HL-60 (cell line): ENCODE data around the gene CPT2.

Source experiments
- GABPA ChIP-seq: IDR thresholded peaks from 2 replicates; pipeline ENCODE4 v1.6.1; 2012; ENCODE audit warnings: low read depth
- POLR2AphosphoS5 ChIP-seq: IDR thresholded peaks from 2 replicates; pipeline ENCODE4 v1.6.1; 2012; ENCODE audit warnings: low read depth
- TF ChIP-seq, protein P1 (sequence below): IDR thresholded peaks from one replicate; pipeline ENCODE4 v1.5.1; 2011; ENCODE audit warnings: low read length, control low read depth, inconsistent platforms; ENCODE audit not compliant: insufficient read depth
- TF ChIP-seq, protein P2 (sequence below): IDR thresholded peaks from 2 replicates; pipeline ENCODE4 v1.6.1; 2012; ENCODE audit warnings: low read depth; ENCODE audit not compliant: insufficient replicate concordance

DNA sequence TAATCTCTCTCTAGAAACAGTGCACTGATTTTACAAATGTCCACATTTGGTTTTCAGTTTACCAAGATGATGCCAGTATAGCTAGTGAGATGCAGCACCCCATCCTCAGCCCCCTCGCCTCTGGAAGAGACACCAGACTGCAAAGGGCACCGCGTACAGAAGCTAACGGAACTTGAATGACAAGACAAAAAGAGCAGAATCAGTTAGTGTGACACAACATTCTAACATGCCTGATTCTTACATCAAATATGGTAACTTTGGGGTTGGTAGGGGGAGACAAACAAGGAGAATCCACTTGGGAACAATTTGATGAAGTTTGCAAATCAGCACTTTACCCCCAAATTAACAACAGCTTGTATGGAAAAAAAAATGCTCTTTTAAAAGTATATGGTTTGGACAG, 45.8 kb downstream of the CPT2 start:
- TF ChIP-seq, protein P1, sequence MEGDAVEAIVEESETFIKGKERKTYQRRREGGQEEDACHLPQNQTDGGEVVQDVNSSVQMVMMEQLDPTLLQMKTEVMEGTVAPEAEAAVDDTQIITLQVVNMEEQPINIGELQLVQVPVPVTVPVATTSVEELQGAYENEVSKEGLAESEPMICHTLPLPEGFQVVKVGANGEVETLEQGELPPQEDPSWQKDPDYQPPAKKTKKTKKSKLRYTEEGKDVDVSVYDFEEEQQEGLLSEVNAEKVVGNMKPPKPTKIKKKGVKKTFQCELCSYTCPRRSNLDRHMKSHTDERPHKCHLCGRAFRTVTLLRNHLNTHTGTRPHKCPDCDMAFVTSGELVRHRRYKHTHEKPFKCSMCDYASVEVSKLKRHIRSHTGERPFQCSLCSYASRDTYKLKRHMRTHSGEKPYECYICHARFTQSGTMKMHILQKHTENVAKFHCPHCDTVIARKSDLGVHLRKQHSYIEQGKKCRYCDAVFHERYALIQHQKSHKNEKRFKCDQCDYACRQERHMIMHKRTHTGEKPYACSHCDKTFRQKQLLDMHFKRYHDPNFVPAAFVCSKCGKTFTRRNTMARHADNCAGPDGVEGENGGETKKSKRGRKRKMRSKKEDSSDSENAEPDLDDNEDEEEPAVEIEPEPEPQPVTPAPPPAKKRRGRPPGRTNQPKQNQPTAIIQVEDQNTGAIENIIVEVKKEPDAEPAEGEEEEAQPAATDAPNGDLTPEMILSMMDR: no peak
- TF ChIP-seq, protein P2, sequence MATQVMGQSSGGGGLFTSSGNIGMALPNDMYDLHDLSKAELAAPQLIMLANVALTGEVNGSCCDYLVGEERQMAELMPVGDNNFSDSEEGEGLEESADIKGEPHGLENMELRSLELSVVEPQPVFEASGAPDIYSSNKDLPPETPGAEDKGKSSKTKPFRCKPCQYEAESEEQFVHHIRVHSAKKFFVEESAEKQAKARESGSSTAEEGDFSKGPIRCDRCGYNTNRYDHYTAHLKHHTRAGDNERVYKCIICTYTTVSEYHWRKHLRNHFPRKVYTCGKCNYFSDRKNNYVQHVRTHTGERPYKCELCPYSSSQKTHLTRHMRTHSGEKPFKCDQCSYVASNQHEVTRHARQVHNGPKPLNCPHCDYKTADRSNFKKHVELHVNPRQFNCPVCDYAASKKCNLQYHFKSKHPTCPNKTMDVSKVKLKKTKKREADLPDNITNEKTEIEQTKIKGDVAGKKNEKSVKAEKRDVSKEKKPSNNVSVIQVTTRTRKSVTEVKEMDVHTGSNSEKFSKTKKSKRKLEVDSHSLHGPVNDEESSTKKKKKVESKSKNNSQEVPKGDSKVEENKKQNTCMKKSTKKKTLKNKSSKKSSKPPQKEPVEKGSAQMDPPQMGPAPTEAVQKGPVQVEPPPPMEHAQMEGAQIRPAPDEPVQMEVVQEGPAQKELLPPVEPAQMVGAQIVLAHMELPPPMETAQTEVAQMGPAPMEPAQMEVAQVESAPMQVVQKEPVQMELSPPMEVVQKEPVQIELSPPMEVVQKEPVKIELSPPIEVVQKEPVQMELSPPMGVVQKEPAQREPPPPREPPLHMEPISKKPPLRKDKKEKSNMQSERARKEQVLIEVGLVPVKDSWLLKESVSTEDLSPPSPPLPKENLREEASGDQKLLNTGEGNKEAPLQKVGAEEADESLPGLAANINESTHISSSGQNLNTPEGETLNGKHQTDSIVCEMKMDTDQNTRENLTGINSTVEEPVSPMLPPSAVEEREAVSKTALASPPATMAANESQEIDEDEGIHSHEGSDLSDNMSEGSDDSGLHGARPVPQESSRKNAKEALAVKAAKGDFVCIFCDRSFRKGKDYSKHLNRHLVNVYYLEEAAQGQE: no peak
- TF ChIP-seq POLR2AphosphoS5 (no peak), GABPA (no peak)
